Cerebellar nuclear complex (tissue), 1 donor: Measurements from ENCODE around the gene PRSS22.

Experiments used
- DNase-seq, 2 experiments: peaks; one replicate each; lab custom pipeline; 2025; lab: John Stamatoyannopoulos, UW

Gene PRSS22

GRCh38 chr16:2881783-2882649 lies 24.0 kb upstream of the PRSS22 start:
- no peak for DNase-seq

- no peak for DNase-seq
Observed at GRCh38 chr16:2879854-2880508, 22.0 kb upstream of the PRSS22 start.

GRCh38 chr16:2874912-2875362 lies 17.0 kb upstream of the PRSS22 start:
- DNase-seq, result peak in 1 of 2 experiments; percentile 20

GRCh38 chr16:2874032-2874911 lies 16.3 kb upstream of the PRSS22 start:
- DNase-seq, result no peak

GRCh38 chr16:2871926-2872325 lies 14.0 kb upstream of the PRSS22 start:
- DNase-seq, result no peak

GRCh38 chr16:2867987-2868789 lies 10.2 kb upstream of the PRSS22 start:
- DNase-seq, result peak in 1 of 2 experiments; percentile 42

GRCh38 chr16:2867661-2867986 lies 9.7 kb upstream of the PRSS22 start:
- DNase-seq, result no peak

GRCh38 chr16:2866431-2866830 lies 8.5 kb upstream of the PRSS22 start:
- DNase-seq, result no peak

GRCh38 chr16:2865651-2866050 lies 7.7 kb upstream of the PRSS22 start:
- no peak for DNase-seq

GRCh38 chr16:2860826-2861567 lies 3.0 kb upstream of the PRSS22 start:
- DNase-seq, result no peak

- DNase-seq, result no peak
Observed at GRCh38 chr16:2859686-2860265, 1.8 kb upstream of the PRSS22 start.

GRCh38 chr16:2858245-2859025 lies 465 bp upstream of the PRSS22 start:
- no peak for DNase-seq

- DNase-seq, result no peak
Observed at GRCh38 chr16:2856686-2857450, 1.1 kb downstream of the PRSS22 start.

GRCh38 chr16:2856061-2856670 lies 1.8 kb downstream of the PRSS22 start:
- no peak for DNase-seq

- DNase-seq, result no peak
Observed at GRCh38 chr16:2855536-2855935, 2.4 kb downstream of the PRSS22 start.

GRCh38 chr16:2854700-2855309 lies 3.2 kb downstream of the PRSS22 start:
- DNase-seq, result no peak

GRCh38 chr16:2853531-2854073 lies 4.4 kb downstream of the PRSS22 start:
- no peak for DNase-seq
